ENCODE data around the gene KIF13A.

Gene KIF13A

GRCh38 chr6:17905611-17906592, 81.5 kb downstream of the KIF13A start:
- no peak overlapping the region for H3K4me2 ChIP-seq
- TF ChIP-seq Cebpa-rat (IDR thresholded peaks at IDR 0.05), result no peak
- H4K20me1 ChIP-seq, result no peaks in the 10 kb centered on the region
- H3K27me3 ChIP-seq, result no peaks in the 10 kb centered on the region
- H3K4me1 ChIP-seq, result peaks cover 27% of the 10 kb centered on the region
- peaks cover 16% of the 10 kb centered on the region for H3K9me3 ChIP-seq
- no peak overlapping the region for H3K4me3 ChIP-seq
- H3K36me3 ChIP-seq, result no peaks in the 10 kb centered on the region
- H3K27ac ChIP-seq, result no peak overlapping the region
- no peak overlapping the region for H3K9ac ChIP-seq

GRCh38 chr6:17904491-17905120, 82.8 kb downstream of the KIF13A start:
- Histone ChIP-seq H3K9me3 (peaks cover 20% of the 10 kb centered on the region), H3K4me2 (no peak overlapping the region), H3K9ac (no peak overlapping the region), H3K4me3 (no peak overlapping the region), H3K27ac (no peak overlapping the region), H4K20me1 (no peaks in the 10 kb centered on the region), H3K4me1 (peaks cover 15% of the 10 kb centered on the region), H3K36me3 (no peaks in the 10 kb centered on the region), H3K27me3 (no peaks in the 10 kb centered on the region)
- TF ChIP-seq Cebpa-rat (IDR thresholded peaks at IDR 0.05), result no peak

GRCh38 chr6:17902974-17903373, 84.5 kb downstream of the KIF13A start:
- Histone ChIP-seq H3K9ac (no peak overlapping the region), H3K36me3 (no peaks in the 10 kb centered on the region), H3K9me3 (peaks cover 9% of the 10 kb centered on the region), H3K4me1 (peaks cover 8% of the 10 kb centered on the region), H3K4me2 (no peak overlapping the region), H4K20me1 (no peaks in the 10 kb centered on the region), H3K4me3 (no peak overlapping the region), H3K27me3 (no peaks in the 10 kb centered on the region), H3K27ac (no peak overlapping the region)
- no peak for TF ChIP-seq Cebpa-rat (IDR thresholded peaks at IDR 0.05)

GRCh38 chr6:17901493-17901892, 85.9 kb downstream of the KIF13A start:
- no peaks in the 10 kb centered on the region for H4K20me1 ChIP-seq
- no peak overlapping the region for H3K27ac ChIP-seq
- no peaks in the 10 kb centered on the region for H3K4me1 ChIP-seq
- H3K9ac ChIP-seq, result no peak overlapping the region
- H3K4me2 ChIP-seq, result no peak overlapping the region
- TF ChIP-seq Cebpa-rat (IDR thresholded peaks at IDR 0.05), result no peak
- H3K27me3 ChIP-seq, result no peaks in the 10 kb centered on the region
- H3K4me3 ChIP-seq, result no peak overlapping the region
- H3K36me3 ChIP-seq, result 0 out of 2 replicates have a peak, but pooled peaks cover 7% of the 10 kb centered on the region
- H3K9me3 ChIP-seq, result peaks cover 19% of the 10 kb centered on the region

GRCh38 chr6:17900011-17900410, 87.4 kb downstream of the KIF13A start:
- TF ChIP-seq Cebpa-rat (IDR thresholded peaks at IDR 0.05), result no peak
- H3K27ac ChIP-seq, result no peak overlapping the region
- no peaks in the 10 kb centered on the region for H3K27me3 ChIP-seq
- no peak overlapping the region for H3K9ac ChIP-seq
- H3K9me3 ChIP-seq, result peaks cover 34% of the 10 kb centered on the region
- peaks cover 18% of the 10 kb centered on the region for H3K36me3 ChIP-seq
- H3K4me1 ChIP-seq, result no peaks in the 10 kb centered on the region
- no peak overlapping the region for H3K4me3 ChIP-seq
- H3K4me2 ChIP-seq, result no peak overlapping the region
- H4K20me1 ChIP-seq, result no peaks in the 10 kb centered on the region

GRCh38 chr6:17899491-17899890, 87.9 kb downstream of the KIF13A start:
- Histone ChIP-seq H3K27ac (no peak overlapping the region), H3K9ac (no peak overlapping the region), H4K20me1 (no peaks in the 10 kb centered on the region), H3K4me3 (no peak overlapping the region), H3K36me3 (peaks cover 23% of the 10 kb centered on the region), H3K9me3 (peaks cover 39% of the 10 kb centered on the region), H3K4me1 (no peaks in the 10 kb centered on the region), H3K27me3 (no peaks in the 10 kb centered on the region), H3K4me2 (no peak overlapping the region)
- TF ChIP-seq Cebpa-rat (IDR thresholded peaks at IDR 0.05), result no peak

GRCh38 chr6:17897681-17898080, 89.8 kb downstream of the KIF13A start:
- Histone ChIP-seq H3K4me3 (no peak overlapping the region), H4K20me1 (no peaks in the 10 kb centered on the region), H3K4me2 (no peak overlapping the region), H3K36me3 (peaks cover 29% of the 10 kb centered on the region), H3K9ac (no peak overlapping the region), H3K4me1 (no peaks in the 10 kb centered on the region), H3K9me3 (peaks cover 52% of the 10 kb centered on the region), H3K27me3 (no peaks in the 10 kb centered on the region), H3K27ac (no peak overlapping the region)
- no peak for TF ChIP-seq Cebpa-rat (IDR thresholded peaks at IDR 0.05)

- no peak overlapping the region for H3K9ac ChIP-seq
- H3K9me3 ChIP-seq, result peaks cover 43% of the 10 kb centered on the region
- no peaks in the 10 kb centered on the region for H3K27me3 ChIP-seq
- TF ChIP-seq Cebpa-rat (IDR thresholded peaks at IDR 0.05), result no peak
- H3K27ac ChIP-seq, result no peak overlapping the region
- H3K36me3 ChIP-seq, result peaks cover 29% of the 10 kb centered on the region
- no peak overlapping the region for H3K4me3 ChIP-seq
- no peak overlapping the region for H3K4me2 ChIP-seq
- no peaks in the 10 kb centered on the region for H4K20me1 ChIP-seq
- H3K4me1 ChIP-seq, result peaks cover 7% of the 10 kb centered on the region
Measured at GRCh38 chr6:17894905-17895304, 92.5 kb downstream of the KIF13A start.

- Histone ChIP-seq H3K9ac (no peak overlapping the region), H4K20me1 (no peaks in the 10 kb centered on the region), H3K4me2 (no peak overlapping the region), H3K27ac (no peak overlapping the region), H3K4me3 (no peak overlapping the region), H3K4me1 (peaks cover 10% of the 10 kb centered on the region), H3K36me3 (peaks cover 29% of the 10 kb centered on the region), H3K27me3 (no peaks in the 10 kb centered on the region), H3K9me3 (peaks cover 43% of the 10 kb centered on the region)
- no peak for TF ChIP-seq Cebpa-rat (IDR thresholded peaks at IDR 0.05)
Measured at GRCh38 chr6:17894191-17894590, 93.2 kb downstream of the KIF13A start.

GRCh38 chr6:17892097-17892686, 95.2 kb downstream of the KIF13A start:
- Histone ChIP-seq H3K27me3 (no peaks in the 10 kb centered on the region), H3K4me2 (no peak overlapping the region), H3K4me1 (peaks cover 10% of the 10 kb centered on the region), H3K9me3 (peaks cover 39% of the 10 kb centered on the region), H3K27ac (no peak overlapping the region), H3K9ac (no peak overlapping the region), H3K4me3 (no peak overlapping the region), H3K36me3 (peaks cover 25% of the 10 kb centered on the region), H4K20me1 (no peaks in the 10 kb centered on the region)
- no peak for TF ChIP-seq Cebpa-rat (IDR thresholded peaks at IDR 0.05)

Measured in BLaER1 (cell line).